ENCODE results near the gene HLA-DRB1.

DNA sequence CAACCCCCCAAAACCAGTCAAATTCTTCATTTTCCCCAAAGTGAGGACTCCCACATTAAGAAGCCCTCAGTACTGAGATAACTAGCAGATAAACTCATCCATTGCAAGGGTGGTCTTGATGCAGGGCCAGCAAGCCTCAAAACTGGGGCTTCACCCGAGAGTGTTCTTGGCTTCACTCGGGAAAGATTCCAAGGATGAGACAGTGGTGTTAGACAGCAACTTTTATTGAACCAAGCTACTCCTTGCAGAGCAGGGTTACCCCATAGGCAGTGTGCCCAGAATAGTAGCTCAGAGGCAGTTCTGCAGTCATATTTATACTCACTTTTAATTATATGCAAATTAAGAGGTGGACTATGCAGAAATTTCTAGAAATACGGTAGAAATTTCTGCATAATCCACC is 31.7 kb upstream of the HLA-DRB1 start:
- TF ChIP-seq POLR2A (IDR thresholded peaks at IDR 0.05) (no peak), EP300 (IDR thresholded peaks at IDR 0.05) (no peak)
- TF ChIP-seq, protein P1, sequence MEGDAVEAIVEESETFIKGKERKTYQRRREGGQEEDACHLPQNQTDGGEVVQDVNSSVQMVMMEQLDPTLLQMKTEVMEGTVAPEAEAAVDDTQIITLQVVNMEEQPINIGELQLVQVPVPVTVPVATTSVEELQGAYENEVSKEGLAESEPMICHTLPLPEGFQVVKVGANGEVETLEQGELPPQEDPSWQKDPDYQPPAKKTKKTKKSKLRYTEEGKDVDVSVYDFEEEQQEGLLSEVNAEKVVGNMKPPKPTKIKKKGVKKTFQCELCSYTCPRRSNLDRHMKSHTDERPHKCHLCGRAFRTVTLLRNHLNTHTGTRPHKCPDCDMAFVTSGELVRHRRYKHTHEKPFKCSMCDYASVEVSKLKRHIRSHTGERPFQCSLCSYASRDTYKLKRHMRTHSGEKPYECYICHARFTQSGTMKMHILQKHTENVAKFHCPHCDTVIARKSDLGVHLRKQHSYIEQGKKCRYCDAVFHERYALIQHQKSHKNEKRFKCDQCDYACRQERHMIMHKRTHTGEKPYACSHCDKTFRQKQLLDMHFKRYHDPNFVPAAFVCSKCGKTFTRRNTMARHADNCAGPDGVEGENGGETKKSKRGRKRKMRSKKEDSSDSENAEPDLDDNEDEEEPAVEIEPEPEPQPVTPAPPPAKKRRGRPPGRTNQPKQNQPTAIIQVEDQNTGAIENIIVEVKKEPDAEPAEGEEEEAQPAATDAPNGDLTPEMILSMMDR (IDR thresholded peaks at IDR 0.05) = no peak
